ENCODE results near the gene STPG2.

DNA sequence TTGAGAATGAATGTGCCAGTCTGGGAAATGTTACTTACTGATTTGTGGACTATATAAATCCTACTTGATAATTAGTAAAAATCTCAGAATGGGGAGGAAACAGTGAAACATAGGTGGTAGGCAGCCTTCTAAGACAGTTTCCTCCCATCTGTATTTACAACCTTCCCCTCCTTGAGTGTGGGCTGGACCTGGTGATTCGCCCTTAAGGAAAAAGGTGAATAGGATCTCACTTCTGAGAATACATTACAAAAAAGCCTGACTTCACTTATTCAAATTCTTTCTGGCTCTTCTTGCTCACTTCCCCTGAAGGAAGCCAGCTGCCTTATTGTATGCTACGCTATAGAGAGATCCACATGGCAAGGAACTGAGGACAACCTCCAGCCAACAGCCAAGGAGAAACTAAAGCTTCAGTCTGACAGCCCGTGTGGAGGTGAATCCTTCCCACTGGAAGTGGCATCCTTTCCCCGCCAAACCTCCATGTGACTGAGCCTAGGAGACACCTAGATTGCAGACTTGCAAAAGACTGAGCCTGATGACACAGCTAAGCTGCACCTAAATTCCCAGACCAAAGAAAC is 585.0 kb downstream of the STPG2 start:
- no peak for TF ChIP-seq MAFK (IDR thresholded peaks at IDR 0.05; ENCODE audit: low read depth, low read length)
- TF ChIP-seq POLR2A (IDR thresholded peaks at IDR 0.05; ENCODE audit: low read depth, low read length): no peak
- TF ChIP-seq, protein P1, sequence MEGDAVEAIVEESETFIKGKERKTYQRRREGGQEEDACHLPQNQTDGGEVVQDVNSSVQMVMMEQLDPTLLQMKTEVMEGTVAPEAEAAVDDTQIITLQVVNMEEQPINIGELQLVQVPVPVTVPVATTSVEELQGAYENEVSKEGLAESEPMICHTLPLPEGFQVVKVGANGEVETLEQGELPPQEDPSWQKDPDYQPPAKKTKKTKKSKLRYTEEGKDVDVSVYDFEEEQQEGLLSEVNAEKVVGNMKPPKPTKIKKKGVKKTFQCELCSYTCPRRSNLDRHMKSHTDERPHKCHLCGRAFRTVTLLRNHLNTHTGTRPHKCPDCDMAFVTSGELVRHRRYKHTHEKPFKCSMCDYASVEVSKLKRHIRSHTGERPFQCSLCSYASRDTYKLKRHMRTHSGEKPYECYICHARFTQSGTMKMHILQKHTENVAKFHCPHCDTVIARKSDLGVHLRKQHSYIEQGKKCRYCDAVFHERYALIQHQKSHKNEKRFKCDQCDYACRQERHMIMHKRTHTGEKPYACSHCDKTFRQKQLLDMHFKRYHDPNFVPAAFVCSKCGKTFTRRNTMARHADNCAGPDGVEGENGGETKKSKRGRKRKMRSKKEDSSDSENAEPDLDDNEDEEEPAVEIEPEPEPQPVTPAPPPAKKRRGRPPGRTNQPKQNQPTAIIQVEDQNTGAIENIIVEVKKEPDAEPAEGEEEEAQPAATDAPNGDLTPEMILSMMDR (conservative IDR thresholded peaks at IDR 0.05; ENCODE audit: low read depth, low read length): no peak
- no peak for TF ChIP-seq SMC3 (IDR thresholded peaks at IDR 0.05; ENCODE audit: low read depth, low read length)
- TF ChIP-seq FOS (IDR thresholded peaks at IDR 0.05; ENCODE audit: low read depth, low read length): no peak
- TF ChIP-seq RAD21 (IDR thresholded peaks at IDR 0.05; ENCODE audit: low read length): no peak
- no peak for TF ChIP-seq MAZ (IDR thresholded peaks at IDR 0.05; ENCODE audit: borderline replicate concordance, low read depth, low read length)
